Activated naive CD4-positive, alpha-beta T cell treated with anti-CD3 and anti-CD28 coated beads for 36 hours (primary cell): ENCODE results near the gene CTNNA2. TPM values are rescaled to one million over a fixed set of nuclear protein-coding genes. Genes with fewer than 3 reads are reported as not detected.

Source experiments
- CTCF ChIA-PET: fragments of 350-600 bp; sonication (Branson Sonifier 250); formaldehyde crosslinking; loops from one replicate; lab custom pipeline; 2021; ENCODE audit warnings: antibody characterized with exemption; lab: Charles Lee
- DNase-seq: peaks from one replicate; pipeline ENCODE4 v3.0.0-alpha.2; 2020
- H3K27ac Mint-ChIP-seq: one replicate; pipeline ENCODE4 v1.8.0; 2021; ENCODE audit warnings: mild to moderate bottlenecking, mixed read lengths
- H3K27me3 Mint-ChIP-seq: one replicate; pipeline ENCODE4 v1.8.0; 2021; ENCODE audit warnings: low read depth, mixed read lengths
- H3K36me3 Mint-ChIP-seq: one replicate; pipeline ENCODE4 v1.8.0; 2021; ENCODE audit warnings: low read depth, mixed read lengths
- H3K4me1 Mint-ChIP-seq: one replicate; pipeline ENCODE4 v1.8.0; 2021; ENCODE audit warnings: low read depth, mixed read lengths
- H3K4me3 Mint-ChIP-seq: one replicate; pipeline ENCODE4 v1.8.0; 2021; ENCODE audit warnings: mild to moderate bottlenecking, moderate library complexity, mixed read lengths
- H3K9me3 Mint-ChIP-seq: one replicate; pipeline ENCODE4 v1.8.0; 2021; ENCODE audit warnings: mixed read lengths
- intact Hi-C: fragments of 100-400 bp; cut with micrococcal nuclease; formaldehyde crosslinking; loops from one replicate; pipeline ENCODE4 v1.15.1; 2023
- total RNA-seq, 2 experiments: library from RNA; stranded (reverse); gene quantifications; one replicate each; pipeline ENCODE4 v1.2.3, GENCODE V29; 2021

CTNNA2 gene
- total RNA-seq, 2 experiments from 2014 or later: not detected

DNA sequence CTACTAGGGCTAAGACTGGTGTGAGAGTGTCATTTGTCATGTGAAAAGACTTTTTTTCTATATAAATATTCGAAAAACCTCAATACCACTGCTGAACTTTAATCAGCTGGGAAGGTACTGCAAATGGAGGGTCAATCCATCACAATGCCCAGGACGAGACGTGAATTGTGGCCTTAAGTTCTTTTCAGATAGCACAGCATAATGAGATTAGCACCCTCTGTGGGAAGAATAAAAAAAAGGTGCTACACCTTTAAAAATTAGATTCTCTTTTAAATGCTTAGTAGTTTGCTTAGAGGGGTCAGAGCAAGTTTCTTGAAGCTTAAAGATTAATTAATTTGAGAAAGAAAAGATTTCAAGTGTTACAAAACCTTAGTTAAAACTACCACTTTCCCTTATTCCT, 786.1 kb downstream of the CTNNA2 start:
- no peaks in the 10 kb centered on the region for H3K9me3 Mint-ChIP-seq
- peaks cover 38% of the 10 kb centered on the region for H3K27me3 Mint-ChIP-seq
- no peak overlapping the region for H3K27ac Mint-ChIP-seq
- CTCF ChIA-PET: no interaction called here
- no peak for DNase-seq
- intact Hi-C loops: no loop called here
- H3K4me3 Mint-ChIP-seq: no peak overlapping the region
- H3K4me1 Mint-ChIP-seq: peaks cover 4% of the 10 kb centered on the region
- H3K36me3 Mint-ChIP-seq: peaks cover 1% of the 10 kb centered on the region

DNA sequence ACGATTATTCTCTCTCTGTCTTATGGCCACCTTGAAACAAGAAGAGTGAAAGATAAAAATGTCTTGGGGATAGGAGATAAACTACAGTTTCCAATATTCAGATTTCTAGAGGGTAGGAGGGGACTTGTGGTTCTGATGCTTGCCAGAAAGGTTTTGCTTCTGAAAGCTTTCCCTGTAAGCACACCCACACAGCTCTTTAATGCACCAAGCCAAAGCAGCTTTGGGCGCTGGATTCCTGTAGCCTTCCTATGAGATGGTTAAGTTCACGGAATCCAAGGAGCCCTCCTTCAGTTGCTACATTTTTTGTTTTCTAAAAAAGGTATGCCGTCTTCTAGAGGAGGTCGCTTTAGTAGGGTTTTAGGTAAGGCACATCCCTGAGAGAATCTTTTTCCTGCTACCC, 786.8 kb downstream of the CTNNA2 start:
- Mint-ChIP-seq H3K9me3 (no peaks in the 10 kb centered on the region), H3K4me1 (peaks cover 4% of the 10 kb centered on the region), H3K27ac (no peak overlapping the region), H3K27me3 (peaks cover 43% of the 10 kb centered on the region), H3K4me3 (no peak overlapping the region), H3K36me3 (peaks cover 1% of the 10 kb centered on the region)
- DNase-seq: no peak
- CTCF ChIA-PET: interaction anchor here (0.6 kb wide), 1 partner anchor 712 kb away, joined by 3 read pairs; no protein-coding TSS in a partner anchor
- intact Hi-C loops: no loop called here

DNA sequence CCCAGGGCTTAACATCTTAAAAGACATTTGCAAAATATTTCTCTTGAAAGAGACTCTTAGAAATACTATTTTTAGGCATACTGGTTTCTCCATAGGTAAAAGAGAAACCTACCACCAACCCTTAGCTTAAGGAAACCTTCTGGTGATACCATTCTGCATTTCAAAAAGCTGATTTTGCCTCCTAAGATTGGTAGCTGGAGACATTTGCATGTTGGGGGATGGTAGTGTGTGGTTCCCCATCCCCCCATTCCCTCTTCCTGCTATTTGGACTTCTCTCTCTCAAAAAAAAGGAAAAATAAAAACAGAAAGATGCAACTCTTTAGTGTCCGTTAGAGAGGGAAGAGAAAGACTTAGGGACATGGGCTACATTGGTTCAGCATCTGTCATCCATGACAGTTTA, 787.5 kb downstream of the CTNNA2 start:
- H3K4me1 Mint-ChIP-seq: peaks cover 4% of the 10 kb centered on the region
- CTCF ChIA-PET: interaction anchor here (0.6 kb wide), 1 partner anchor 713 kb away, joined by 3 read pairs; no protein-coding TSS in a partner anchor
- H3K4me3 Mint-ChIP-seq: no peak overlapping the region
- intact Hi-C loops: no loop called here
- H3K27ac Mint-ChIP-seq: no peak overlapping the region
- H3K27me3 Mint-ChIP-seq: peaks cover 48% of the 10 kb centered on the region
- DNase-seq: no peak
- peaks cover 1% of the 10 kb centered on the region for H3K36me3 Mint-ChIP-seq
- H3K9me3 Mint-ChIP-seq: no peaks in the 10 kb centered on the region

DNA sequence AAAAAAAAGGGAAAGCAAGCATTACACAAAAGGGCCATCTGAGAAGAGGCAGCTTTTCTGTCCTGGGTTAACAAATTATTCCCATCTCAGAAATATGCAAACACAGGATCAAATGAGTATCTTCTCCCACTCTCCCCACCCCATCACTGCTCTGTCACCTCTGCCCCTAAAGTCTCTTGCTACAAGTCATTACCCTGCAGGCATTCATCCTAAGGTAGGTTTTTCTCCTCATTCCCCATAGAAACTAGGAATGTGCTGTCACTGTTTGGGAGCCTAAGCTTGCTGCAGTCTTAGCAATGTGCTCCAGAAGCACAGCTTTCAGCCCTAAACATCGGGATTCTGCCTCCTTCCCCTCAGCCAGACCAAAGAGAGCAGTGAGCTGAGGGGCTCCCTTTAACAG, 788.1 kb downstream of the CTNNA2 start:
- Mint-ChIP-seq H3K4me1 (peaks cover 4% of the 10 kb centered on the region), H3K27me3 (peaks cover 54% of the 10 kb centered on the region), H3K27ac (no peak overlapping the region), H3K9me3 (no peaks in the 10 kb centered on the region), H3K36me3 (peaks cover 1% of the 10 kb centered on the region), H3K4me3 (no peak overlapping the region)
- no peak for DNase-seq
- intact Hi-C loops: no loop called here
- CTCF ChIA-PET: no interaction called here

DNA sequence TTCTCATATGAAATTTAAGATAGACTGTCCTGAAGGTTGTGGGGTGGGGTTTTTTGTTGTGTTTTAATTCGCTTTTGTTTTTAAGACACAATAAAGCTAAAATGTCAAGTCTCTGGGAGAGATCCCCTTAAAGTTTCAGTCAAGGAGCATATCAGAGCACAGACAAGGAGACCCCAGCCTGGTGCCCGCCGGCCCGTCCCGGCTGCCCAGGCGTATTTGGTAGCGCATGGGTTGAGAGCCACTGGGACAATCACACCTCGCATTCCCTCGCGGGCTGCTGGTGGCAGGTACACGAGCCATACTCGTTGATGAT, 789.1 kb downstream of the CTNNA2 start:
- CTCF ChIA-PET: no interaction called here
- H3K27ac Mint-ChIP-seq: no peak overlapping the region
- H3K4me3 Mint-ChIP-seq: no peak overlapping the region
- peaks cover 2% of the 10 kb centered on the region for H3K9me3 Mint-ChIP-seq
- H3K4me1 Mint-ChIP-seq: peaks cover 4% of the 10 kb centered on the region
- H3K36me3 Mint-ChIP-seq: peaks cover 1% of the 10 kb centered on the region
- intact Hi-C loops: no loop called here
- DNase-seq: no peak
- H3K27me3 Mint-ChIP-seq: peaks cover 60% of the 10 kb centered on the region

DNA sequence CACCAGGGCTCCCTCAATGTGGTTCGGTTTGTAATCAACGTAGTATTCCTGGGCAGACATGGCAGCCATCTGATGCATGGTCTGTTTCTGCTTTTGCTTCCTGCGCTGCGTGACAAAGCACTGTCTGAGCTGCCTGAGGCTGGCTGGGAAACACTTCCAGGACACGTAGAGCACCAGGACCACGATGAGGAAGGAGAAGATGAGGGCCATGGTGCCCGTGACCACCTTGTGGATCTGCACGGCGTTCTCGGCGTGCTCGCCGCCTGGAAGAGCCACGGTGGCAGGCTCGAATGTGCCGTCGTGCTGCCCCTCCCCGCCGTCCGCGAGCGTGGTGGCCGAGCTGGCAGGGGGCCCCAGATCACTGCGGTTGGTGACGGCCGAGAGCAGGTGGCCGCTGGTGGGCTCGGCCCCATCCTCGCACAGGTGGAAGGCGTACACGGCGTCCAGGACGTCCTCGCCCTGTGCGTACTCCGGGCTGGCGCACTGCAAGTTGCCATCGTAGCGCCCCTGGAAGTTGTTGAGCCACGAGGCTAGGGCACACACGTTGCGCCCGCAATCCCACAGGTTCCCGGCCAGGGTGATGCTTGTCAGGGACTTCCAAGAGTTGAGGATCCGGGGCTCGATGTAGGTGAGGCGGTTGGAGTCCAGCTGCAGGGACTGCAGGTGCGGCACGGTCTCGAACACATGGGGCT, 789.6 kb downstream of the CTNNA2 start:
- CTCF ChIA-PET: no interaction called here
- H3K4me1 Mint-ChIP-seq: peaks cover 4% of the 10 kb centered on the region
- peaks cover 2% of the 10 kb centered on the region for H3K9me3 Mint-ChIP-seq
- intact Hi-C loops: no loop called here
- H3K27me3 Mint-ChIP-seq: peaks cover 60% of the 10 kb centered on the region
- H3K27ac Mint-ChIP-seq: no peak overlapping the region
- no peak for DNase-seq
- H3K36me3 Mint-ChIP-seq: peaks cover 1% of the 10 kb centered on the region
- no peak overlapping the region for H3K4me3 Mint-ChIP-seq

GRCh38 chr2:80303006-80303908, 790.4 kb downstream of the CTNNA2 start:
- H3K27me3 Mint-ChIP-seq: peaks cover 61% of the 10 kb centered on the region
- no peak overlapping the region for H3K27ac Mint-ChIP-seq
- intact Hi-C loops: no loop called here

DNA sequence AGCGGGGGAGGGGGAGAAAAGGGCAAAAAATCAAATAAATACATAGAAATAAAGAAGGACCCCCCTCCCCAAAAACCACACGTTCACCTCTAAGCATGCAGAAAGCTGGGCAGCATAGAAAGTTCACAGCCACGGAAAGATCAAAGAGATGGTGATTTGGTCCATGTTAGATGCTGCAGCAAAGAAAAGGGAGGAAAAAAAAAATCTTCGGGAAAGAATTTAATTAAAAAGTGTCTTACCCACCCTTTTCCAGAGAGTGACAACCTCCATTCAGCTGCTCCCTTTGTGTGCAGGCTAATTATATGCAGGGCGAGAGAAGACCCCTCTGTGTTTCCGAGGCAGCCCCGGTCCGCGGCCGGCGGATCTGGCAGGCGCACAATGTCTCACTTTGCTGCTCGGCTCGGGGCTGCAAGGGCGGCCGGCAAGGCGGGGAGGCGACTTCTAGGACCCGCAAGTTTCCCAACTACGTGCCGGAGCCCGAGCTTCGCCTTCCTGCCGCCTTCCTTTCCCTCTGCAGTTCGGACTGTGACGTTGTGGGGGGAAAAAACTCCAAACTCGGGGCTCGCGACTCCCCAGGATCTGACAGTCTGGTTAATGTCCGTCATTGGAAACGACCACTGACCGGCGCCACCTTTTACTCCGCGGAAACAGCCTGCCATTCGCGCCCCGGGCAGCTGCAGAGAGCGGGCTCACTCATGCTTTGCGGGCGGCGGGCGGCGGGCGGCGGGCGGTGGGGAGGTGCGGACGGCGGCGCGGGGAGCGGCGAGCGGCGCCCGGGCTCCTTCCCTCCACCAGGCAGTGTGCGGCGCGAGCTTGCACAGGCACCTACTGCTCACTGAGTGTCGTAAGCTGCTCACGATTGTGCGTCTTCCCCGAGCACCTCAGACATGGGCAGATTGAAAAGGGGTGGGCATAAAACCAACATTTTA, 791.3 kb downstream of the CTNNA2 start, which contains the start of gene LRRTM1:
TSS of gene LRRTM1 (minus strand) at position 844 of the 929 bp plus-strand sequence. CDS start 933 bp downstream, outside the sequence.
- no peak for DNase-seq
- Mint-ChIP-seq H3K4me3 (no peak within 1 kb of the TSS), H3K9me3 (peaks cover 2% of the 10 kb centered on the region), H3K27me3 (peaks cover 59% of the 10 kb centered on the region), H3K27ac (no peak within 1 kb of the TSS), H3K36me3 (peaks cover 1% of the 10 kb centered on the region), H3K4me1 (peaks cover 4% of the 10 kb centered on the region)
- CTCF ChIA-PET: no interaction called here
- intact Hi-C loops: no loop called here

More at GRCh38 chr2:80303006-80303908, 790.4 kb downstream of the CTNNA2 start:
- DNase-seq: no peak
- Mint-ChIP-seq H3K36me3 (peaks cover 1% of the 10 kb centered on the region), H3K4me3 (no peak overlapping the region), H3K4me1 (peaks cover 4% of the 10 kb centered on the region), H3K9me3 (peaks cover 2% of the 10 kb centered on the region)
- CTCF ChIA-PET: no interaction called here

- intact Hi-C loops: no loop called here
- CTCF ChIA-PET: no interaction called here
- Mint-ChIP-seq H3K27ac (no peak overlapping the region), H3K36me3 (no peaks in the 10 kb centered on the region), H3K27me3 (peaks cover 6% of the 10 kb centered on the region), H3K4me3 (no peak overlapping the region), H3K4me1 (no peaks in the 10 kb centered on the region), H3K9me3 (peaks cover under 1% of the 10 kb centered on the region)
- DNase-seq: no peak
Observed at GRCh38 chr2:80311304-80311703, 798.5 kb downstream of the CTNNA2 start.

DNA sequence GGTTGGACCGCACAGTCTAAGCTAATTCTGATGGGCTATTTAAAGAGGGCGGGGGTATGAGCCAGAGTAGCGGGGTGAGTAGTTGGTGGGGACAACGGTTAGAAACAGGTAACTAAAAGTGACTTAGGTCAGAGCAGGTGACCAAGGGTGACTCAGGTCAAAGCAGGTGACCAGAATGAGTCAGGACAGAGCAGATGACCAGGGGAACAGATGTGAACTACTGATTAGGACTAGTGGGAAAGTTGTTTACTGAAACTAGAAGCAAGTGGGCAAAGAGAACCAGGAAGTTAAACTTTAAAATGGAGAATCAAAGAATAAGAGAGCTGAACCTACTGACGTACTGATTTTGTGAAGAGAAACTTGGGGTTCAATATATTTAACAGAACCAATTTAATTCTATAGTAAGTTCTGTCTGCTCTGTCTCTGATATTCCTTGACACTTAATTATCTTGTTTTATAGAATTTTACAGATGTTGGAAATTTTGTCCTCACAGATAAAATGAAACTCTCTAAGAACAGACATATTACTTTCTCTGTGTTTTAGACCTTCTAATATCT, 799.5 kb downstream of the CTNNA2 start:
- H3K36me3 Mint-ChIP-seq: no peaks in the 10 kb centered on the region
- no peak for DNase-seq
- H3K27me3 Mint-ChIP-seq: peaks cover 3% of the 10 kb centered on the region
- no peak overlapping the region for H3K27ac Mint-ChIP-seq
- H3K4me1 Mint-ChIP-seq: no peaks in the 10 kb centered on the region
- CTCF ChIA-PET: no interaction called here
- intact Hi-C loops: no loop called here
- no peaks in the 10 kb centered on the region for H3K9me3 Mint-ChIP-seq
- no peak overlapping the region for H3K4me3 Mint-ChIP-seq

- Mint-ChIP-seq H3K4me3 (no peak overlapping the region), H3K27ac (no peak overlapping the region), H3K4me1 (no peaks in the 10 kb centered on the region), H3K36me3 (no peaks in the 10 kb centered on the region), H3K9me3 (no peaks in the 10 kb centered on the region), H3K27me3 (peaks cover 15% of the 10 kb centered on the region)
- intact Hi-C loops: no loop called here
- no peak for DNase-seq
- CTCF ChIA-PET: no interaction called here
Observed at GRCh38 chr2:80322311-80322920, 809.6 kb downstream of the CTNNA2 start.
